Left forelimb (tissue), 1 donor: ENCODE measurements around the gene SH3BP5.

ENCODE experiments used
- DNase-seq: peaks from one replicate; pipeline ENCODE4 v3.0.0-alpha.2; 2018; ENCODE audit warnings: low spot score

SH3BP5 gene

DNA sequence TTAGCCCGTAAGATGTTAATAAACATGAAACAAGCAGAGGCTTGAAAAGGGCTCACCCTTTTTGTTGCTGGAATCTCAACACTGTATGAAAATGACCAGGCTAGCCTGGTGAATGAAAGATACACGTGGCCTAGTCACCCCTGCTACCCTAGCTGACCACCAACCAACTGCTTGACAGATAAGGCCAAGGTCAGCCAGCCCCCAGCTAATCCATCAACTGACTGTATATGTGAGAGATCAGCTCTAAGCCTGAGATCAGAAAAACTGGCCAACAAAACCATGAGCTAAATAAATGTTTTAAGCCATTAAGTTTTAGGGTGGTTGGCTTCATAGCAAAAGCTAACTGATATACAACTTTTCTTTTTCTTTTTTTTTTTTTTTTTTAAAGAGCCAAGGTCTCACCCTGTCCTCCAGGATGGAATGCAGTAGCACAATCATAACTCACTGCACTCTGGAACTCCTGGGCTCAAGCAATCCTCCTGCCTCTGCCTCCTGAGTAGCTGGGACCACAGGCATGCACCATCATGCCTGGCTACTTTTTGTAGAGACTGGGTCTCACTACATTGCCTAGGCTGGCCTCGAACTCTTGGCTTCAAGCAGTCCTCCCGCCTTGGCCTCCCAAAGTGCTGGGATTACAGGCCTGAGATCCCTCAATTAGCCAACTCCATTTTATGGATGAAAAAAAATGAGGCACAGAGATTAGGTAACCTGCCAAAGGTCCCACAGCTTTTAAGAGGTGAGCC, 34.6 kb downstream of the SH3BP5 start:
- DNase-seq, result no peak

DNA sequence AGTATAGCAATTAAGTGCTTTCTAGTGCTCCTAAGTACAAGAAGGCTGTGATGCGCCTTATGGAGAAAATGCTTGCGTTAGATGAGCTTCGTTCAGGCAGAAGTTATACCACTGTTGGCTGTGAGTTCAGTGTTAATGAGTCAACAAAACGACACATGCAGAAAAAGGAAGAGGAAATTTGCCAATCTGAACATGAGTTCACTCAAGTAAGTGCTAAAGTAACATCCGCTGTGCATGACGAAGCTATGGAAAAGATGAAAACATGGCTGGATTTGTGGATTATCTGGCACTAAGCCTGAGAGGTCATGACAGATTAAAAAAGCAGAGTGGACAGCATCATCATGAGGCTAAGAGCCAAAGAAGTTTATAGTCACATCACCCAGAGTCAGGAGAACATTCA, 36.9 kb downstream of the SH3BP5 start:
- DNase-seq, result no peak

DNA sequence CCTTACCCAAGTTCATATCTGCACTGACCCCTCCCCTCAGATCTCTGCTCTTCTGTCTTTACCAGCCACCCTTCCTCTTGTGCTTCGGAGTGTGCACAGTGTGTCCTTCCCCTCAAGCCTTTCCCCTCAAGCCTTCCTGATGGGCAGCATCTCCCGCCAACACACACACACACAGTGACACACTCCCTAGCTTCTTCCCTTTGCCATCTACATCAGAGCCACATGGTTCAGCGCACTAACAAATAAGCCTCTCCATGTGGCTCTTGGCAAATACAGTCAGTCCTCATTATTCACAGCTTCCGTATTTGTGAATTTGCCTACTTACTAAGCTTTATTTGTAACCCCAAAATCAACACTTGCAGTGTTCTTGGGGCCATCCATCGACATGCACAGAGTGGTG, 37.5 kb downstream of the SH3BP5 start:
- no peak for DNase-seq

DNA sequence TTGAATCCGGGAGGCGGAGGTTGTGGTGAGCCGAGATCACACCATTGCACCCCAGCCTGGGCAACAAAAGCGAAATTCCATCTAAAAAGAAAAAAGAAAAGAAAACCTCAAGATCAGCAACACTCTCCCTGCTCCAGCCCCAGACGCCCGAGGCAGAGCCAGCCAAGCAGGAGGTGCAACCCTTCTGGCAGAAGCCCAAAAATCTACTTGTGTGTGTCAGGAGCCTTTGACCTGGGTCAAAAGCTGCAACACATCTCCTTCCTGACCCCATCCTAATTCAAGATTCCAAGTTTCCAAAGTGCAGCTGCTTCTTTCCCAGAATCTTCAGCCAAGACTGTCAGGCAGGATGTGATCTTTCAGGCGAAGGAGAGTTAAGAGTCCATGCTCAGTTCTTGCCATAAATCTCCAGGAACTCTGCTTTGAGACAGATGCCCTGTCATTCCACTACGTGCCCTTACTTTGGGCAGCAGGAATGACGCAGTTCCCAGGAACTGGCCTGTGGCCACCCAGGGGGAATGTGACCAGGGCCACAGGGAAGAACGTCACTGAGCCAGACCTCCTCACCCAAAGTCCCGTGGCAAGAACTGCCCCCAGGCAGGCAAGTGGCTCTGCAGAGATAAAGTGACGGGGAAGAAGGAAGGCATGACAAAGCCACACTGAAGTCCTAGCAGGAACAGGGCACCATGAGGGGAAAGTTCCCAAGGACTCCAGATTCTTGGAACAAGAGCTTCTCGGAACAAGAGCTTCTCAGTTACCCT, 39.4 kb downstream of the SH3BP5 start:
- no peak for DNase-seq

DNA sequence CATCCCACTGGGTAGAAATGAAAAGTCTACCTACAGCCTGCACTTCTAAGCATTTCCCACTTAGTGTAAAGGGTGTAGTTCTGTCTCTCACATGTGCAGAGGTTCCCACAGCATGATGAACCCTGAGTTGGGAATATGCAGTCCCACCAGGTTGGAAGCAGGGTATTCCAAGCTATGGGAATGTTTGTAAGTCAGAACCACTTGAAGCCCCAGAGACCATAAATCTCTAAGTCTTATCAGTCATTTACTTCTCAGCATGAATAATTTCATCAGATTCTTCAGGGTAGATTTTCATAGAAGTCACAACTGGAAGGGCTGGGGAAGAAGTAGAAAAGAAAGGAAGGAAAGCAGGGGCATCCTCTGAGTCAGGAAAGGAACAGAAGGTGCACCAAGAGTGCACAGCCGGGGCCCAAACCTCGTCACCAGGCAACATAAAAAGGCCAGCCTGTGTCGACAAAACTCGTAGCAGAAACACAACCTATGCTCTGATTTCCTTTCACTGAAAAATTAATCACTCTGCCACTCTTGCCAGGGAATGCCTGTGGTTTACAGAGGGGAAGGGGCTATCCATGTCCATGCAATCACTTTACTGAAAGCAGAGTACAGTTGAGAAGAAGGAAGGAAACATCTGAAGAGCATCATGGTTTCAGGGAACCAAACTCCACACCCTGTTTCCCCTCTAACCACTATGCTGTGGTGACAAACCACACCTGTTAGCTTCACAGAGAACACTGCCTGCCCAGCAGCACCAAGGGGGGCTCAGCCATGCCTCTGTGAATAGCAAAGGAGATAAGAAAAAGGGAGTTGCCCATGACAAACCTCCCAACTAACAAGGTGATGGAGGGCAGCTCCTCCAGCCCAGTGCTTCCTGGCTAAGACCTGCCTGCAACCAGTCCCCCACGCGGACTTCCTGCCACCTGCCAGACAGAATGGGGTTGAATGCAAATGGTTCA, 40.5 kb downstream of the SH3BP5 start:
- no peak for DNase-seq

DNA sequence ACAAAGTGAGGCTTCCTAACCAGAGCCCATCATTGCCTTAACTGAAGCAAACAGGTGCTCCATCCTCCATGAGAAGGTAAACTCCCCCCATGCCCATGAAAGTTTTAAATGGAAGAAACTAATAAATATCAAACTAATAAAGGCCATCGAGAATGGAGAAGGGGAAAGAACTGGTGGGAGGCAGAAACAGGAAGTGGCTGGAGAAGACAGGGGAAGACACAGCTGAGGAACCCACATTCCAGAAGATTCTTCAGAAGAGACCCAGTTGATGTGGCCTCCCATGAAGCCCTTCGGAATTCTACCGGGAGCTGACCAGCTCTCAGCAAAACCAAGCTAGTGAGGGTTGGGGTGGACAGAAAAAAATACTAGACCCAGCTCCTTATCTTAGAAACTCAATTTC, 41.6 kb downstream of the SH3BP5 start:
- no peak for DNase-seq

DNA sequence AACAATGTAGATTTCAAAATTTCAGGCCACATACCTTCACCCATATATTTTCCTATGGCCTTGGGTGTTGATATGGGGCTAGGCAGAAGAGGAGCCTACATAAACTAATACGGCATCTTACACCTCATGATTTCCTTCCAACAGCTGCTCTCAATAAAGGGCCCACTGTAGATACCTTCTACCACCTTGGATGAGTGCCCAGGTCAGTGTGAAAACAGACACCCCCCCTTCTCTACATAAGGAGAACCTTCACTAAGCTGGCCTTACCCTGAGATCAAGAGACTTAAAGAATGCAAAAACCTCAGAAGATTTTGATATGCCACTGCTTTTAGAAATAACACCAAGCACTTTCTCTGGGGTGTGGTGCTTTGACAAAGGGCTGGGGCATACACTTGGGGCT, 42.7 kb downstream of the SH3BP5 start:
- DNase-seq, result no peak

DNA sequence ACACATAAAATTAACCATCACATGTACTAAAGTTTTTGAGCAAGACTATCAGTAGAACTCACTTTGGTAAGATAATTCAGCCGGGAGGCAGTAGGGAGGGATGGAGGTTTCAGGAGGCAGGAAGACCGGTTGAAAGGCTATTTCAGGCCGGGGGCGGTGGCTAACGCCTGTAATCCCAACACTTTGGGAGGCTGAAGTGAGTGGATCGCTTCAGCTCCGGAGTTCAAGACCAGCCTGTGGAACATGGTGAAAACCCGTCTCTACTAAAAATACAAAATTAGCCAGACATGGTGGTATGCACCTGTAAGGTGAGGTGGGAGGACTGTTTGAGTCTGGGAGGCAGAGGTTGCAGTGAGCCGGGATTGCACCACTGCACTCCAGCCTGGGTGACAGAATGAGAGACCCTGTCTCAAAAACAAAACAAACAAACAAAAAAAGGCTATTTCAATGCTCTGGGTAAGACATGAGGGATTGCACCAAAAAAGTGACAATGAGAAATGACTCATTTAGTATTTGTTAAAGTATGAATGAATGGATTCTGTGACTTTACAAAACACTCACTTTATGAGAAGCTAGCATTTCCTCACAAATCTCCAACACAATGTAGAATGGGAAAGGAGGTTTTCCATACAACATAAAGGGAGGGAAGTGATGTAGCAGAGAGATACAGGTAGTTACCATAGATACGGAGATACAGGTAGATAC, 43.9 kb downstream of the SH3BP5 start:
- no peak for DNase-seq

DNA sequence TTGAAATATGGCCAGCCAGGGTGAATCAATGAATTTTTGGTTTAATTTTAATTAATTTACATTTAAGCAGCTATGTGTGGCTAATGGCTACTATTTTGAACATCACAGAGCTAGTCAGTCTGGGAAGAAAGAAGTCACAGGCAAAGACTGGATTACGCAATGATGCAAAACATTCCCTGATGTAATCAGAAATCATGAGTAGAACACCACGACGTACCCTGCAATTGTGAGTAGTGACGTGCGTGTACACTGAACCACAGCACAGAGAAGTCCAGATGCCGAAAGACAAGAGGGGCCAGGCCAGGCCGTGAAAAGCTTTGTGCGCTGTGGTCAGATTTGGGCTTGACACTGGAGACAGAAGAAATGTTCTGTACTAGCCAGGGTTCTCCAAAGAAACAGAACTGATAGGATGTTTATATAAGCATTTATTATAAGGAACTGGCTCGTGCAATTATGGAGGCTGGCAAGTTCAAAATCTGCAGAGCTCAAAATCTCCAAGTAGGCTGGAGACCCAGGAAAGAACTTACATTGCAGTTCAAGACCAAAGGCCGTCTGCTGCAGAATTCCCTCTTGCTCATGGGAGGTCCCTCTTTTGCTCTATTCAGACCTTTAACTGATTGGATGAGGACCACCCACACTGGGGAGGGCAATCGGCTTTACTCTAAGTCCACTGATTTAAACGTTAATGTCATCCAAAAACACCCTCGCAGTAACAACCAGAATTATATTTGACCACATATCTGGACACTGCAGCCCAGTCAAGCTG, 44.6 kb downstream of the SH3BP5 start:
- no peak for DNase-seq

DNA sequence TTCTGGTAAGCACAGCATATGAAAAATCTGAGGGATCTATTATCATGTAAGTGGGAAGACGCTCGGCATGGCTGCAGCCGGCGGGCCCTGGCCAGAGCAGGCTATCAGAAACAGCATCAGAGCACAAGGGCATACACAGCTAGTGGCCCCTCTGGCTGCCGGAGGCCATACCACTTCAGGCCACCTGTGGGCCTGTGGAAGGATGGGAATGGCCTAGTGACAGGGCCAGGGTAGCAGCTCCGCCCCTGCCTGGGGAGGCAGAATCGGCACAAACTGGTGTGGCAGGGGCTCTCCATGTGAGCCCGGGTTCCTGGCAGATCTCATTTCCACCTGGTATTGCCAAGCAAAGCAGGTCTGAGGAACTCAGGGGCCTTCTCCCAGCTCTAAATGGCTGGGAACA, 46.4 kb downstream of the SH3BP5 start:
- DNase-seq, result no peak

DNA sequence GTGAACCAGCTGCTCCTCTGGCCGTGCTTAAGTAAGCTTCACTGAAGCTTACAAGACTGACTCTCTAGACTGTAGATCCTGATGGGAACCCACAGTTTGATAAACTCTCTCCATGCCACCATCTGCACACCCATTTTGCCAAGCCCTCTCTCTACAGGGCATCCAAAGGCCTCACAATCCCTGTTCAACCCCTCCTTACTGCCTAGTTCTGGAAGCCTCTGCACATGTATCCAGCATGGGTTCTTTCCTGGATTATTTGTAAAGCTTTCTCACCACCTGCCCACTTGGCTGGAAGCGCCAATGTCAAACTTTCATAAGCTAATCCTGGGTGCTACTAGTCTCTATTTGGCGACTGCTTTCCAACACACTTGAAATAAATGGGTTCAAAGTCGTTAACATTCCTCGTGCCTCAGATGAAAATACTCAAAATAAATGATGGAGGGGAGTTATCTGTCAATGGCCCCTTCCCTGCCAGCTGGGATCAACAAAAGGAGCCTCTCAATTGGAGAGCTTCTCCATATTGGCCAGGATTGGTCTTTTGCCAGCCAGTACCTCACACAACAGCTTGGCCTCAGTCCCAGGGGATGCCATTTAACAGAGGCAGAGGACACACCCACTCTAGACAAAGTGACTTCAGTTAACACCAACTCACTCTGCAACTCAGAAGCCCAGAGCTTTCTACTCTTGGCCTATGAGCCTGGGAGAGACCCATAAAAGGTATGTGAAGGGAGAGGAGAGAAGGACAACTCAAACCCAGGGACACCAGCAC, 48.1 kb downstream of the SH3BP5 start:
- no peak for DNase-seq

DNA sequence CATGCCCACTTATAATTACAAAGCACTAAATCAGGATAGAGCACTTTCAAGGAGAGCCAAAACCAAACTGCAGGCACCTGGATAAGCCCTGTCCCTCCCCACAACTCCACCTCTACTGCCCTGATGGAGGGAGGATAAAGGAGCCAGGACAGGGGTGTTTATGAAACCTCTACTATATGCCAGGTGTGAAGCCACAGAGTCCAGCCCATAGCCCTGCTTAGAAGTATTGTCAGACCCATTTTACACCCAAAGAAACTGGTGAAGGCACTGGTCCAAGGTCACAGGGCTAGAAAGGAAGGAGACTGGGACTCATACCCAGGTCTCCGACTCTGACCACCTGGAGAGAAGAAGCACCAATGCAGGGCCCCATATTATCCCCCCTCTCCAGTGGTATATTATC, 48.7 kb downstream of the SH3BP5 start:
- no peak for DNase-seq

DNA sequence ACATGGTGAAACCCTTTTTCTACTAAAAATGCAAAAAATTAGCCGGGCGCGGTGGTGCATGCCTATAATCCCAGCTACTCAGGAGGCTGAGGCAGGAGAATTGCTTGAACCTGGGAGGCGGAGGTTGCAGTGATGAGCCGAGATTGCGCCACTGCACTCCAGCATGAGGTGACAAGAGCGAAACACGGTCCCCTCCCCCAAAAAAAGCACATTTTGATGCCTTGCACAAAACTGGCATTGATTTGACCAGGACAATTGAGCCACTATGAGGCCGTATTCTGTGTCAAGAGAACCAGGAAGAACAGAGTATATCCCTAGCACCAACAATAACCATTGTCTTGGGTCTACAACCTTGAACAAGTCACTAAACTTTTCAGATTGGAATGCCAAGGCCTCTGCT, 50.6 kb downstream of the SH3BP5 start:
- no peak for DNase-seq

DNA sequence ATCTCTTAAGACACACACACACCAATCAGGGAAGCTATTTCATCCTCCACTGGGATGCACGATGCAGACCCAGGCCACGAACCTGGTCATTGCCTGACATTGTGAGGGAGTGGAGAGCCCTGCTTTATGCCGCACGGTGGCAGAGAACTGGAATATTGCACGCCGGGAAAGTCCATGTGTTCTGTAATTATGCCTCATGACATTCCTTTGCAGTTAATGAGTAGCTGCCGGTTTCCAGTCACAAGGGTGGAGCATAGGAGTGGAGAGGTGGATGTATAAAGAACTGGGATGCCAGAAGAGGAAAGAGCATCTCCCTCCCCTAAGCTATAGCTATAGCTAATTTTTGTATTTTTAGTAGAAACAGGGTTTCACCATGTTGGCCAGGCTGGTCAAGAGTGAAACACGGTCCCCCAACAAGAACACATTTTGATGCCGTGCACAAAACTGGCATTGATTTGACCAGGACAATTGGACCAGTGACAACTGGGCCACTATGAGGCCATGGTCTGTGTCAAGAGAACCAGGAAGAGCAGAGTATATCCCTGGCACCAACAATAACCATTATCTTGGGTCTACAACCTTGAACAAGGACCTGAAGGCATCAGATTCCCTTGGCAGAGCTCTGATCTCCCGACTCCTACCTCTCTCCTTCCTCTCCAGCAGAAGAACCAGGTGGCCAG, 51.4 kb downstream of the SH3BP5 start:
- no peak for DNase-seq

DNA sequence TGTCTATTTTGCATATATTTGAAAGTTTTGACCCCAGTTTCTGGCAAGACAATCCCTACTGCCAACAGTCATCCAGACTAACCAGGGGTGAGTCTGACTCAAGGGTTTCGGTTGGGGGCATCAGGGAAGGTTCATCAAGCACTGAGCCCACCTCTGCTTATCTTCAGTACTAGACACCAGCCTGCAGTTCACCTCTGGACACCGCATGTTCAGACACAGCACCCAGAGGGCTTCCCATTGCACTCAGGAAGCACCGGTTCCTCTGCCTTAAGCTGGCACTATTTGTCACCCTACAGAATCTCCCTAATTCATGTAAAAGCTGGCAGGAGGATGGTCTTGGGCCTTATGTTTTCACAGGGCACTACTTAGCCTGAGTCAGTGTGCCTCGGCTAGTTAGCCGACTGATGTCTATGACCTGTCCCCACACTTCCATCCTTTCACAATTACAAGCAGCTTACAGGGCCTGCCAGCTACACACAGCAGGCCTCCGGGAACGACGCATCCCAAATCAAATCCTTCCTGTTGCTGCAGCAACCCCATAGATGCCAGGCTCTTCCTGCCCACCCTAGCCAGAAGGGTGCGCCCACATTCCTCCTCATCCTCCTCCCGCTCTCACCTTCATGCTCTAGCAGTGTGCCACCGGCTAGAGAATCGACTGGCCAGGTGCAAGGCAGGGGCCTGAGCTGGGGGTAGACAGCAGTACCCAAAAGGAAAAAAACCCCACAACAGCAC, 52.5 kb downstream of the SH3BP5 start:
- no peak for DNase-seq

DNA sequence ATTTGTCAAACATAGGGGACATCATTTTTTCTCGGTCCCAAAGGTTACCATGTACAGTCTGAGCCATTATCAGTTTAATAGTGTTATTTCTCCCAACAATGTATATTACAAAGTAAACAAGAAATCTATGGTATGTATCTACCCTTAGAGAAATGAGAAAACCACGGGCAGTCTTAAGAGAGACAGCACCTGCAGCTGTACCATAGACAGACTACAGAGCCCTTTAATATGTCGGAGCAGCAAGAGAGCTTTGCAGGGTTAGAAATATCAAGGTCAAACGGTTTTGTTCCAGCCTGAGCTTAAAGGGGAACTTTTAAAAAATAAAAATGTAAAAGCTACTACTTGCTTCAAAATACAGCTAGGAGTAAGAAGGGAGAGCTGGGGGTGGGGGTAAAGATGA, 53.2 kb downstream of the SH3BP5 start:
- no peak for DNase-seq

DNA sequence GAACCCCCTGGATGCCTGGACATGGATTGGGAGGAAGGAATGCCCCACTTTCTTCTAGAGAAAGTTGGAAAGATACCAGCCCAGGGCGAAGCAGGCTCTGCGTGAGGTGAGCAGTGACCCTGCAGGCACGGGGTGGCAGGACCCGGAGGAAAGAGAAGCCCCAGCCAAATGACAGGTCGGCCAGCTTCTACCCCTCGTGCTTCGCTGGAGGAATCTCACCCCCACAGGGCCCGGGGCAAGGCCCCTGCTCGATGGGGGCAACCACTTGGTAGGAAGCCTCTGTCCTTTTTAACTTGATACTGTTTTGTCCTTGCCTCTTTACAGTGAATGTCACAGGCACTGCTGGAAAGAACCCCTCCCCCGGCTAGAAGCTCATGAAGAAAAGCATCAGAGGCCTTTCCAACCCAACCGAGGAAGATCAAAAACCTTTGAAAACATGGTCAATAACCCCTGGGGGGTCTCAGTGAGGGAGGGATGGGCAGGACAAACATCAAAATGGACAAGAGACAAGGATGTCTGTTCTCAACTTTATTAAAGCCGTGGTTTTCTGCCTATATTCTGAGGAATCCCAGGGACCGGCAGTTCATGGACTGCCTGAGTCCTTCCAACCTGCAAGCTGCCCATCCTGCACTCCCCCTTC, 54.4 kb downstream of the SH3BP5 start:
- DNase-seq, result no peak

DNA sequence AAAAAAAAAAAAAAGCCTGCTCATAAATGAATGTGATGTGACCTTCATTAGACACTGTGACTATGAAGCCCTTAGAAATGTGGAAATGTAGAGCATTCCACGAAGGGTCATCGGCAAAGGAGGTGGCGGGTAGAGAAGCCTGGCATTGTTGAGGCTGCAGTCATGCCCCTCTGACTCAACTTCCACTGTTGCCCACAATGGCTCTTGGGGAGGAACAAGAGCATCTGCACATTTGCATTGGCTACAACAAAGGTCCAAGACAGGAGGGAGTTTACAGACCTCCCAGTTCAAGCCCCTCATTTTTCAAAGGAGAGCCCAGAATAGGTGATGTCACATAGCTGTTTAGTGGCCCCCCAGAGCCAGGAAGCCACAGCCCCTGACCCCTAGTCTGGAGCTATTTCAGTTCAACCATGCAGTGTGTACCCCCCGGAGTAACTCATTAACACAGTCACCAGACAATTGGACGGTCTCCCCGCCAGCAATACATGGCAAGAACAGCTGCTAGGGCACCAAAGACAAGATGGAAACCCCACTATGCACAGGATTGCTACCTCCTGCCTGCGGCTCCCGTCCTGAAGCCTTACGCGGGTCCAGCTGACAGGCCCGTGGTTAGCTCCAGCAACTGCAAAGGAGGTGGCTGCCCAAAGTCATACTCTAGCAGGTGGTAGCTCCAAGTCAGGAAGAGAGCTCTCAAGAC, 56.2 kb downstream of the SH3BP5 start:
- no peak for DNase-seq
